Epithelial cell of proximal tubule (primary cell): ENCODE data around the gene GCDH. TPM values are rescaled to one million over a fixed set of nuclear protein-coding genes. Genes with fewer than 3 reads are reported as not detected.

Experiments used
- DNase-seq: peaks from one replicate; pipeline ENCODE4 v3.0.0-alpha.2; 2011; ENCODE audit warnings: low read depth
- H3K4me3 ChIP-seq: 2 replicates; pipeline ENCODE4 v1.5.1; 2011; ENCODE audit warnings: low read depth, mild to moderate bottlenecking, low read length
- total RNA-seq: library from RNA; depleted of rRNA; stranded (reverse); fragments of >200 nt; gene quantifications from 2 replicates; pipeline ENCODE4 v1.2.3, GENCODE V29; 2015
- TF ChIP-seq, protein P1 (sequence below): conservative IDR thresholded peaks from 2 replicates; pipeline ENCODE4 v1.5.1; 2012; ENCODE audit warnings: low read depth, mild to moderate bottlenecking, low read length

Gene GCDH
- total RNA-seq, 1 donor from 2014 or later = 43.4 TPM

DNA sequence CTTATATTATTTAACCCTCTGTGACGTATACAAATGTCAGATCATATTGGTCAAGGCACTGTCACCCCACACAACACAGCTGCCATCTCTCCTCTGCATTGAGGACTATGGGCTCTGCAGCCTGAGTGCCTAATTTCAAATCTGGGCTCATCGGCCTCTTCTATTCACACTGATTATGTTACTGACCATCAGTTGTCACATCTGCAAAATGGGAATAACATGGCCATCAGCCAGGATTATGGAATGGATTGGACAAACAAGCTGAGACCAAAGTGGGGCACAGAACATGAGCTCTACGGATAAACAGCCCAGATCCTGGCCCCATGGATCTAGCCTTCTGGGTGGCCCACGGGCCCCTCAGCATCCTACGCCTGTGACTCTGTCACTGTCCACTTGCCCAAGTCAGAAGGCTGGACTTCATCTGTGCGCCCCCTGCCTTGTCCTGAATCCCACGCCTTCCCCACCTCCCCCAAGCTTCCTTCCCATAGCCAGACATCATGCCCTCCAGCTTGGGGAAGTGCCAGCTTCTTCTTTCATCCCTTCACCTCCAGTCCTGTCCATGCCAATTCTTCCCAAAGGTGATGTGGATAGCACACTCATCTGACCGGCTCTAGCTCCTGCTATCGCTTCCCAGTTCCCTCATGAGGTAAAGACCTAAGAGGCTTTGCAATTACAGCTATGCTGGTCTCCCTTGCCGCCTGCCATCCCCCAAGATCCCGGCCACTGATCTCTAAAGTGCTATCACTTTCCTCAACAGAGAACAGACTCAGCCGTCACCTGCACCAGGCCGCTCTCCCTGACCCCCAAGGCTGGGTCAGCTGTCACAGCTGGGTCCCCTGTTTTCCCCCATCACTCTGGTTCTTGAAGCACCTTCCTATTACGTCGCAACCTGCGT is 41.7 kb downstream of the GCDH start:
- no peak for DNase-seq
- peak overlapping the region; percentile 98 for H3K4me3 ChIP-seq
- TF ChIP-seq, protein P1, sequence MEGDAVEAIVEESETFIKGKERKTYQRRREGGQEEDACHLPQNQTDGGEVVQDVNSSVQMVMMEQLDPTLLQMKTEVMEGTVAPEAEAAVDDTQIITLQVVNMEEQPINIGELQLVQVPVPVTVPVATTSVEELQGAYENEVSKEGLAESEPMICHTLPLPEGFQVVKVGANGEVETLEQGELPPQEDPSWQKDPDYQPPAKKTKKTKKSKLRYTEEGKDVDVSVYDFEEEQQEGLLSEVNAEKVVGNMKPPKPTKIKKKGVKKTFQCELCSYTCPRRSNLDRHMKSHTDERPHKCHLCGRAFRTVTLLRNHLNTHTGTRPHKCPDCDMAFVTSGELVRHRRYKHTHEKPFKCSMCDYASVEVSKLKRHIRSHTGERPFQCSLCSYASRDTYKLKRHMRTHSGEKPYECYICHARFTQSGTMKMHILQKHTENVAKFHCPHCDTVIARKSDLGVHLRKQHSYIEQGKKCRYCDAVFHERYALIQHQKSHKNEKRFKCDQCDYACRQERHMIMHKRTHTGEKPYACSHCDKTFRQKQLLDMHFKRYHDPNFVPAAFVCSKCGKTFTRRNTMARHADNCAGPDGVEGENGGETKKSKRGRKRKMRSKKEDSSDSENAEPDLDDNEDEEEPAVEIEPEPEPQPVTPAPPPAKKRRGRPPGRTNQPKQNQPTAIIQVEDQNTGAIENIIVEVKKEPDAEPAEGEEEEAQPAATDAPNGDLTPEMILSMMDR = no peak

DNA sequence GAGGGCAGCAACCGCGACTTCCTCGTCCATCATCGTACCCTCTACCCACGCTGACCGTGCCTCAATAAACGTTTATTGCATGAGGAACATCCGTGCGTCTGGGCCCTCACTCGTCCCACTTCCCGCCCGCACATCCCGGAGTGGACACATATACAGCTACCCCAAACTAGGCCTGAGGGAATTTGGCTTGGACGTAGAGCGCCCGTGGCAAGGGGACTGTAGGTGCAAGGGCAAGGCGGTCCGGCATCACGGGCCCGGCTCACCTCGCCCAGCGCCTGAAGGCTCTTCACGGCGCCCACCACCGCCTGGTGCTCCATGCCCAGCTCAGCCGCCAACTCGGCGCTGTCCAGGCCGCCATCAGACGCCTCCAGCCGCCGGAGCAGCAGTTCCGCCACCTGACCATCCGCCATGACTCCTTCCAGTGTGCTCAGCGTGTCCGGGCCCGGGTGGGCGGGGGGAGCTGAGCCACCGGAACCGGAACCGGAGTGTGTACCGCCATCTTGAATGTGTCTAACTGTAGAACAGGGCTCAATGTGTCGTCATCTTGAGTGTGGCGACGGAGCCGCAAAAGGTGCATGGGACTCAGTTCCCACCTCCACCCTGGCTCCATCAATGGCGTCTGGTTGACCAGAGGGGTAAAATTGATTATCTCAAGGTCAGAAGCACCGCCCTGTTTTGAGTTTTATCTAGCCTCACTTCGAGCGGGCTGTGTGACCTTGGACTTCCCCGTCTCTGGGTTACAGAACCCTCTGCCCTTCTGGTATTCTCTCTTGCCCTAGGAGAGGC is 42.5 kb downstream of the GCDH start, which contains the start of gene FARSA:
FARSA (minus strand) TSS at position 425 of the 786 bp plus-strand sequence; CDS start at position 410, 15 bp downstream.
- TF ChIP-seq, protein P1 = no peak
- H3K4me3 ChIP-seq = peak within 1 kb of the TSS; percentile 98
- DNase-seq = no peak

DNA sequence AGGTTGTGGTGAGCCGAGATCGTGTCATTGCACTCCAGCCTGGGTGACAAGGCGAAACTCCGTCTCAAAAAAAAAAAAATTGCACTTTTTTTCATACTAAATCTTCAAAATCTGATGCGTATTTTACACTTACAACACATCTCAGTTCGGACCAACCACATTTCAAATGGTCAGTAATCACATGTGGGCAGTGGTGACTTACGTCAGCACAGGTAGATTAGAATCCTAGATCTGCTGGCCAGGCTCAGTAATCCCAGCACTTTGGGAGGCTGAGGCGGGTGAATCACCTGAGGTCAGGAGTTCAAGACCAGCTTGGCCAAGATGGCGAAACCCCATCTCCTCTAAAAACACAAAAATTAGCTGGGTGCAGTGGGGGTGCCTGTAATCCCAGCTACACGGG is 44.1 kb downstream of the GCDH start:
- no peak for DNase-seq
- no peak overlapping the region for H3K4me3 ChIP-seq
- TF ChIP-seq, protein P1 = no peak

DNA sequence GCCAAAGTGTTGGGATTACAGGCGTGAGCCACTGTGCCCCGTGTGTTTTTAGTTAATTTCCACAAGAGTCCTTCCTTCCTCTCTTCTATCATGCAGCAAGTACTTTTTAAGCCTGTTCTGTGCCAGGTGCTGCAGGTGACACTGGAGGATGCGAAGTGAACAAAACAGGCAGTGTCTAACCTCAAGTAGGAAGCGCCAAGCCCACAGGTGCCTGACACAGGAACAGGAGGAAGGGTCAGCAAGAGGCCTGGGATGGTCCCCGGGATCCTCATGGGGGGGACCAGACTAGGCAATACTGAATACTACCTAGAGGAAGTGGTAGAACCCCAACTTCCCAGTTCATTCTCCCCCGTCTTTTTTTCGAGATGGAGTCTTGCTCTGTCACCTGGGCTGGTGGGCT is 45.6 kb downstream of the GCDH start:
- no peak for DNase-seq
- no peak overlapping the region for H3K4me3 ChIP-seq
- TF ChIP-seq, protein P1 = no peak

DNA sequence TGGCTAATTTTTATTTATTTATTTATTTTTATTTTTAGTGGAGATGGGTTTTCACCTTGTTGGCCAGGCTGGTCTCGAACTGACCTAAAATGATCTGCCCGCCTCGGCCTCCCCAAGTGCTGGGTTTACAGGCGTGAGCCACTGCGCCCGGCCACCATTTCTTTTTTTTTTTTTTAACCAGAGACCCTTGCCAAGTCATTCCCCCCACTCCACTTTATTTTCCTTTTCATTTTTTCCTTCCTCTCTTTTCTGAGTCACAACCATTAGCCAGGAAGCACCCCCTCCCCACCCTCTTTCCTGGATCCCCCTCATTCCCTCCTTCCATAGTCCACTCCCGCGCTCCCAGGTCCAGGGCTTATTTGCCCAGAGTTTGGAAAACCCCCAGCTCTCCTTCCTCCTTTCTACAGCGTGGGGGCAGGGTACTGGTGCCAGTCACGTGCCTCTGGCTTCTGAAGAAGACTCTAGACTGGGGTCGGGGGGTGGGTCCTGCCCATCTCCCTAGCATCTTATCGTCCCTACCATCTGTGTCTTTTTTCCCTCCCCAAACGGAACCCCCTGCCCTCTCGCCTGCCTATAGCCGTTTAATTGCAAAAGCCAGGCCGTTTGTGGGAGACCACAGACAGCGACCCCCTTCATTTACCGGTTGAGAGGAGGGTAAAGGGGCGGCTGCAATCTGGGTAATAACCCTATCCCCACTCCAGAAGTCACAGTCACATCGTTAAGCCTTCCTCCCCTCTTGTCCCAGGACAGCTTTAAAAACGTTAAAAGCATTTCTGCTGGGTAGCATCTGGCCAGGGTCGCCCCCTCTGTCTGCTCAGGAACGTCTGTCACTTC is 46.4 kb downstream of the GCDH start:
- H3K4me3 ChIP-seq = peak overlapping the region; percentile 79
- TF ChIP-seq, protein P1 = no peak
- no peak for DNase-seq
